Measurements from ENCODE around the gene CDK13. TPM values are rescaled to one million over a fixed set of nuclear protein-coding genes. Genes with fewer than 3 reads are reported as not detected.

CDK13 gene
- total RNA-seq, 1 experiment from 2014 or later: 52.2 TPM

DNA sequence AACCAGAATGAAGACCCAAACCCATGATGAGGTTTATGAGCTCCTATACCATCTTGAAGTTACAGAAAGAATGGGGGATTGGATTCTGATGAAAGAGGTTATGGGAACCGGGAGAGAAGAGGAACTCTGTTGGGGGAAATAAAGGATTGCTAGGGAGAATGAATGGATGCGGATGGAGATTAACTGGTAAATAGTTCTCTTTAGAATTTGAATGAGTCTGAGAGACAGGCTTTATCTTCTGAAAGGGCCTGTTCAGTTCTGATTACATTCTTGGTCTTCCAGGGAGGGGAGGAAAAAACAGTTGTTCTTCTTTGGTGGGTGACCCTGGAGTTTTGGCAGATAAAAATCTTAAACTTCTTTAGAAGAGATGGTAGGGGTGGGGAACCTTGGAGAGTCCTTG is 198.6 kb downstream of the CDK13 start:
- Histone ChIP-seq H3K4me1 (ENCODE audit: insufficient read depth, low read length) (peaks cover 3% of the 10 kb centered on the region; the same call in 1 of the 2 replicates), H3T11ph (ENCODE audit: low read length) (no peak overlapping the region), H4K91ac (ENCODE audit: insufficient read length, low read depth, low read length) (no peak overlapping the region), H2BK5ac (ENCODE audit: insufficient read length, low read length) (no peak overlapping the region), H3K4me2 (ENCODE audit: insufficient read depth, insufficient read length, low read length) (peak overlapping the region; percentile 8), H2AFZ (ENCODE audit: low read length) (no peak overlapping the region), H3K27me3 (ENCODE audit: insufficient read depth, low read length) (no peaks in the 10 kb centered on the region), H3K18ac (ENCODE audit: insufficient read length, low read depth, low read length) (no peak overlapping the region), H2AK5ac (ENCODE audit: insufficient read length, low read length) (no peak overlapping the region), H3K56ac (ENCODE audit: insufficient read length, low read depth, low read length) (no peak overlapping the region), H3K14ac (ENCODE audit: insufficient read depth, low read length) (no peak overlapping the region), H2BK120ac (ENCODE audit: low read depth, low read length, poor library complexity, severe bottlenecking) (no peak overlapping the region), H3K23ac (ENCODE audit: insufficient read length, low read depth, low read length) (no peak overlapping the region), H4K20me1 (ENCODE audit: control insufficient read depth, insufficient read depth, insufficient read length) (no peaks in the 10 kb centered on the region), H4K8ac (replicated peaks; ENCODE audit: insufficient read length, low read depth, low read length) (no peak overlapping the region), H3K79me2 (ENCODE audit: insufficient read depth, low read length) (no peaks in the 10 kb centered on the region), H3K4ac (ENCODE audit: low read depth, low read length) (no peak overlapping the region), H3K27ac (ENCODE audit: insufficient read length, low read depth, low read length) (no peak overlapping the region), H2BK15ac (ENCODE audit: low read depth, low read length) (no peak overlapping the region), H3K23me2 (ENCODE audit: insufficient read length, low read depth, low read length, poor library complexity, severe bottlenecking) (no peaks in the 10 kb centered on the region), H3K9me3 (ENCODE audit: control insufficient read depth, low read depth, low read length) (no peaks in the 10 kb centered on the region), H2BK20ac (ENCODE audit: low read depth, low read length, poor library complexity, severe bottlenecking) (no peak overlapping the region), H3K79me1 (ENCODE audit: insufficient read depth, low read depth, low read length, poor library complexity, severe bottlenecking) (no peaks in the 10 kb centered on the region), H4K5ac (ENCODE audit: insufficient read length, low read depth, low read length) (no peak overlapping the region), H2BK12ac (ENCODE audit: insufficient read length, low read depth, low read length) (no peak overlapping the region), H3K9ac (ENCODE audit: extremely low read depth, insufficient read length, low read length) (no peak overlapping the region)
- Mint-ChIP-seq H3K4me1 (peaks cover 16 to 17% of the 10 kb centered on the region in 2 experiments), H3K9me3 (peaks cover 22 to 24% of the 10 kb centered on the region in 2 experiments), H3K36me3 (ENCODE audit: insufficient read depth in 1 of 3, low read depth in 3 of 3) (peaks cover 21 to 27% (median 22%) of the 10 kb centered on the region in 3 experiments), H3K4me3 (peak overlapping the region in 1 of 2 experiments; percentile 3; a peak in 2 of 5 replicates), H3K27ac (peak overlapping the region; percentile 16 to 90 (median 37)), H3K27me3 (ENCODE audit: low read depth) (no peaks in the 10 kb centered on the region; the same call in 1 of the 2 replicates)
- DNase-seq: no peak
- TF ChIP-seq, protein P1, sequence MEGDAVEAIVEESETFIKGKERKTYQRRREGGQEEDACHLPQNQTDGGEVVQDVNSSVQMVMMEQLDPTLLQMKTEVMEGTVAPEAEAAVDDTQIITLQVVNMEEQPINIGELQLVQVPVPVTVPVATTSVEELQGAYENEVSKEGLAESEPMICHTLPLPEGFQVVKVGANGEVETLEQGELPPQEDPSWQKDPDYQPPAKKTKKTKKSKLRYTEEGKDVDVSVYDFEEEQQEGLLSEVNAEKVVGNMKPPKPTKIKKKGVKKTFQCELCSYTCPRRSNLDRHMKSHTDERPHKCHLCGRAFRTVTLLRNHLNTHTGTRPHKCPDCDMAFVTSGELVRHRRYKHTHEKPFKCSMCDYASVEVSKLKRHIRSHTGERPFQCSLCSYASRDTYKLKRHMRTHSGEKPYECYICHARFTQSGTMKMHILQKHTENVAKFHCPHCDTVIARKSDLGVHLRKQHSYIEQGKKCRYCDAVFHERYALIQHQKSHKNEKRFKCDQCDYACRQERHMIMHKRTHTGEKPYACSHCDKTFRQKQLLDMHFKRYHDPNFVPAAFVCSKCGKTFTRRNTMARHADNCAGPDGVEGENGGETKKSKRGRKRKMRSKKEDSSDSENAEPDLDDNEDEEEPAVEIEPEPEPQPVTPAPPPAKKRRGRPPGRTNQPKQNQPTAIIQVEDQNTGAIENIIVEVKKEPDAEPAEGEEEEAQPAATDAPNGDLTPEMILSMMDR (conservative IDR thresholded peaks at IDR 0.05): no peak
- WGBS (ENCODE audit: extremely low coverage, insufficient read length, low lambda C conversion rate): no CpG with 5 or more reads among the region's 2 CpGs

Other genes with a start within 250 kb of the CDK13 start
- gene MPLKIP, start 184.4 kb downstream of the CDK13 start, total RNA-seq (2021): 40.1 and 43.2 TPM in 2 replicates
- 2.7 and 5.4 TPM in 2 replicates for gene SUGCT, start 184.7 kb downstream of the CDK13 start, total RNA-seq (2021)